AG04449 (cell line): ENCODE data around the gene DDX10.

Experiments
- CTCF ChIA-PET: fragments of 350-600 bp; formaldehyde crosslinking; extraction: SDS; loops from one replicate; lab custom pipeline; 2021; ENCODE audit warnings: antibody characterized with exemption; lab: Yijun Ruan, JAX
- POLR2A ChIA-PET: fragments of 400-600, 350-600 bp; formaldehyde crosslinking; extraction: SDS; loops from one replicate; lab custom pipeline; 2020; ENCODE audit warnings: antibody characterized with exemption, inconsistent platforms; lab: Yijun Ruan, JAX
- DNase-seq: peaks from one replicate; pipeline ENCODE4 v3.0.0-alpha.2; 2010; ENCODE audit warnings: low read depth, low spot score
- H3K4me3 ChIP-seq: 2 replicates; pipeline ENCODE4 v1.5.1; 2011; ENCODE audit warnings: low read depth, mild to moderate bottlenecking, control low read depth, low read length
- CTCF ChIP-seq: IDR thresholded peaks from one replicate; pipeline ENCODE4 v1.5.1; 2011; ENCODE audit warnings: mild to moderate bottlenecking, moderate library complexity, low read length, control low read depth, inconsistent platforms; ENCODE audit not compliant: insufficient read depth; ENCODE audit errors: missing control alignments

The DDX10 gene

GRCh38 chr11:108748968-108749367, 84.1 kb downstream of the DDX10 start:
- ChIA-PET POLR2A (no interaction called here), CTCF (interaction anchor here (1.8 kb wide), 1 partner anchor 9 kb away, joined by 8 read pairs; no protein-coding TSS in a partner anchor)
- DNase-seq, result no peak
- no peak overlapping the region for H3K4me3 ChIP-seq
- no peak for TF ChIP-seq CTCF

- ChIA-PET POLR2A (no interaction called here), CTCF (interaction anchor here (1.4 kb wide), 1 partner anchor 16 kb away, joined by 3 read pairs; no protein-coding TSS in a partner anchor)
- no peak for TF ChIP-seq CTCF
- no peak for DNase-seq
- no peak overlapping the region for H3K4me3 ChIP-seq
Observed at GRCh38 chr11:108751444-108751843, 86.6 kb downstream of the DDX10 start.

- H3K4me3 ChIP-seq, result no peak overlapping the region
- CTCF ChIA-PET, result interaction anchor here (1.4 kb wide), 1 partner anchor 17 kb away, joined by 3 read pairs; no protein-coding TSS in a partner anchor
- POLR2A ChIA-PET, result no interaction called here
- DNase-seq, result no peak
- TF ChIP-seq CTCF, result no peak
Observed at GRCh38 chr11:108752297-108752751, 87.5 kb downstream of the DDX10 start.

GRCh38 chr11:108754901-108755625, 90.2 kb downstream of the DDX10 start:
- no peak for DNase-seq
- POLR2A ChIA-PET, result no interaction called here
- TF ChIP-seq CTCF, result no peak
- CTCF ChIA-PET, result interaction anchor here (1.1 kb wide), 1 partner anchor 11 kb away, joined by 3 read pairs; no protein-coding TSS in a partner anchor
- no peak overlapping the region for H3K4me3 ChIP-seq

GRCh38 chr11:108757630-108758029, 92.8 kb downstream of the DDX10 start:
- POLR2A ChIA-PET, result no interaction called here
- no peak for TF ChIP-seq CTCF
- DNase-seq, result no peak
- CTCF ChIA-PET, result interaction anchor here (0.5 to 3.1 kb wide), 2 partner anchors 8 to 827 kb away, joined by 3 to 8 read pairs; no protein-coding TSS in a partner anchor
- H3K4me3 ChIP-seq, result no peak overlapping the region

GRCh38 chr11:108758458-108758857, 93.6 kb downstream of the DDX10 start:
- ChIA-PET CTCF (interaction anchor here (1.2 to 3.1 kb wide), 3 partner anchors 9 to 24 kb away, joined by 3 to 8 read pairs (median 4); no protein-coding TSS in a partner anchor), POLR2A (no interaction called here)
- H3K4me3 ChIP-seq, result no peak overlapping the region
- DNase-seq, result no peak
- TF ChIP-seq CTCF, result no peak
